CD4-positive, alpha-beta T cell treated with Interleukin-2 at 100 ng/mL for 4 hours (primary cell): ENCODE measurements around the gene CHN1.

ENCODE experiments used
- DNase-seq: peaks from one replicate; pipeline ENCODE4 v3.0.0-alpha.2; 2020; ENCODE audit warnings: low spot score

CHN1 gene

GRCh38 chr2:174764280-174765255 lies 240.6 kb downstream of the CHN1 start, which contains the start of gene CHRNA1:
Gene CHRNA1, minus strand, starts transcription at chr2:174764472. Its CDS starts 78 bp downstream, at chr2:174764394.
- no peak for DNase-seq

DNA sequence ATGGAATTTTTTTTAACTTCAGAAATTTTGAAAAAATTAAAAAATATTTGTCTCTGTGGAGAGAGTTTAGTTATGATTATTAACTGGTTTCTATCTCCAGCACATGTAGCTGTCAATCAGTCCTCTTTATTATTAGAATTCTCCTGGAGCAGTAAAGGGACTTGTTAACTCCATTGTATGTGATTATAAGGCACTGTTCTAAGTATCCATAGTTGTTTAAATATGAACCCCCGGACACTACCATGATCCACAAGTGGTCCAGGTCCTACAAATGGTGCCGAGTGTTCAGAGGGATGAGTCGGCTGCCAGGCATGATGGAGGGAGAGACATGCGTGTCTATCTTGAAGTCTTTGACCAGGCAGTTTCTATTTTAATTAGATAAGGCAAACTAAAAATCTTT lies 241.4 kb downstream of the CHN1 start:
- DNase-seq: no peak

DNA sequence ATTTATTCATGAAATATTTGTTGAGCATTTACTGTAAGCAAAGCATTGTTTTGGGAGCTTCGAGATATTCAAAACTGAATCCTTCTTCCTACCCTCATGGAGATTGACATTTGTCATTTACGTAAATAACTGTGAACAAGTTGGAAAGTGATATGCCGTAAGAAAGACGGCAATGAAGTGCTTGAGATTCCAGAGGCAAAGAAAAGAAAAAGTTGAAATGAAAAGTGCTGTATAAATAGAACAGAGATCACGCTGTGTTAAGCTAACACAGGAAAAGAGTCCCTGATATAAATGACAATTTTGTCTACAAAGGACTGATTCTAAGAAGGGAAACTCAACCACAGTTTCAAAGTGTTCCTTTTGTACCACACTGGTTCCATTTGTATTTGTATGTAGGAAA lies 242.7 kb downstream of the CHN1 start:
- no peak for DNase-seq

GRCh38 chr2:174761837-174762236 lies 243.3 kb downstream of the CHN1 start:
- no peak for DNase-seq

GRCh38 chr2:174760845-174761473 lies 244.2 kb downstream of the CHN1 start:
- DNase-seq: no peak

DNA sequence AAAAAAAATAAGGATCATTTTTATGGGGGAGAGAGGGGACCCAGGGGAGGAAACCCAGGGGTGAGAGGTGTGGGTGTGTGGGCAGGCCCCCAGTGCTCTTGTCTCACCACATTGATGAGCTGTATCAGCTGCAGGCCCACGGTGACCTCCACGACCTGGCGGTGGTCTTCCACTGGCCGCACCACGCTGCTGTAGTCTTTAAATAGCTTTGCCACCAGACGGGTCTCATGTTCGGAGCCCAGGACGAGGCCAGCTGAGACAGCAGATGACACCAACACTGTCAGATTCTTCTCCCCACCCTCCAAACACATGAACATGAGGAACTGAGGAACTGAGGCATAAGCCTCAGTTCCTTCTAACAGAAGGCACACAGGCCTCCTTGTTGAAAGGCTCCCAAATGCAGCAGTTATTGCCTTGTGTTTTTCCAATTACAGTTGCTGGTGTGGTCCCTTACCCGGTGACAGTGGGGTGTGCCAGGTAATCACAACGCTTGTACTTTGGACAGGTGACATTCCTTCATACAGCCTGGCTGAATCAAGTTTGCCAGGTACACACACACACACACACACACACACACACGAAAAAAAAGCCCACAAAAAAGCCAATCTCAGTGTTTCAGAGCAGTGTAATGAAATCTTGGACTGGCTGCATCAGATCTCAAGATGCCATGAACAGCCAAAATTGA lies 245.7 kb downstream of the CHN1 start:
- no peak for DNase-seq

- no peak for DNase-seq
Observed at GRCh38 chr2:174756743-174757142, 248.4 kb downstream of the CHN1 start.

GRCh38 chr2:174753038-174753633 lies 252.0 kb downstream of the CHN1 start:
- DNase-seq: peak; percentile 29

- peak; percentile 56 for DNase-seq
Observed at GRCh38 chr2:174752403-174753037, 252.7 kb downstream of the CHN1 start.

DNA sequence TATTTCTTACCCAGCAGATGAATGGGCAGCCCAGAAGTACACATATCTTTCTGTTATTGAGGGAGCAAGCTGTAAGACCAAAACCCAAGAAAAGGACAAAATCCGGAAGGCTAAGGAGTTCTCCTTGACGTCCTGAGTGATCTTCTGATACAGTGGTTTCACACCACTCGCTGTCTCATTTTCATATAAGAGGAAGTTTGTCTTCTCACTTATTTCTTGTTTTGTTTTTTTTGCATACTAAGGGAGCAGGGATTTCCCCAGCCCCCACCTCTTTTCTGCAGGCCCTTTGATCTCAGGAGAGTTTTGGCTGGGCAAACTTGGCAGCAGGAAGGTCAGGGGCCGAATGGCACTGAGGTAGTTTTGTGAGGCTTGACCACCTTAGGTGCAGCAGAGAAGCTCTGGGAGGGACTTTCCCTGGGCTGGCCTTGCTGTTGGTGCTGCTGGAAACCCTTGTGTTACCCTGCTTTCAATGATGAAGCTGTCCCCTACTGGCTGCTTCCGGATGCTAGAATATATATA lies 254.2 kb downstream of the CHN1 start:
- DNase-seq: peak; percentile 37

DNA sequence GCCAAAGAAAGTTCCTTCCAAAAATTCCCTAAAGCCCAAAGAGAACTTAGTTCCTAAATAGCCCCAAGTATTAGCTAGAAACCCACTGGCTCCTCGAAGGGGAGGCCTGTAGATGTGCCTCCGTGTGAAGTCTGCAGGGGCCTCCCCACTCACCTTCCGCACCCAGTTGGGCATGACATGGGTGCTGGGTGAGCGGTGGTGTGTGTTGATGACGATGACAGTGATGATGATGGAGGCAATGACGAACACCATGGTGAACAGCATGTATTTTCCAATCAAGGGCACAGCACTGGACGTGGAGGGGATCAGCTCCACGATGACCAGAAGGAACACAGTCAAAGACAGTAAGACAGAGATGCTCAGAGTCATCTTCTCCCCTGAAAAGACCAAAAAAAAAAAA lies 255.4 kb downstream of the CHN1 start:
- DNase-seq: no peak

DNA sequence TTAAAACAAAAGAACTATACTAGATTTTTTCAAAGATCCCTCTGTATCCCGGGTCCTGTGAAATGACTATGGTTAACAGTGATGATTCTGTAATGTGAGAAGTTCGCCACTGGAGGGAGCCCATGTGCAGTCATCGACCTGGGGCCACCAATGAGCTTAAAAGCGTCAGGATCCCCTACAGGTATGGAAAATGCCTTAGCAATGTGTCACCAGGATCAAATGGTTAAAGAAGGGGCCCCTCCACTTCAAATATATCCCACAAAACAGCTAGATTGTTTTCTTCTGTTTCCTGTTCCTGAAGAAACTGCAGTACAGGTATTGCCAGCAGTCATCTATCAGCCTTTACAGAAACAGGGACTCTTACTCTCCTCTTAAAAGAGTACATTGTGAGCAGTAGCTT lies 256.2 kb downstream of the CHN1 start:
- peak; percentile 80 for DNase-seq
